Aorta (tissue), 5 donors: ENCODE data around the gene CD248. TPM values are rescaled to one million over a fixed set of nuclear protein-coding genes. Genes with fewer than 3 reads are reported as not detected.

Experiments used
- ATAC-seq: fragments of 200-7000 bp; cut with Tn5 transposase; one replicate; pipeline ENCODE4 v1.9.1; 2022; ENCODE audit warnings: moderate library complexity; ENCODE audit not compliant: low FRiP score
- DNase-seq, 2 donors: peaks; one replicate each; pipeline ENCODE4 v3.0.0-alpha.2; 2020
- H3K27ac ChIP-seq, 2 donors: one replicate each; pipeline ENCODE4 v1.5.1; 2013; ENCODE audit warnings: low read length in 2 of 2, mild to moderate bottlenecking in 2 of 2, moderate library complexity in 2 of 2, control low read depth in 1 of 2, inconsistent platforms in 1 of 2, low read depth in 1 of 2
- H3K27me3 ChIP-seq, 2 donors: one replicate each; pipeline ENCODE4 v1.6.1; 2013; ENCODE audit warnings: control low read depth in 1 of 2, low read length in 1 of 2, mild to moderate bottlenecking in 1 of 2, moderate library complexity in 1 of 2; ENCODE audit not compliant: insufficient read depth in 2 of 2, control insufficient read depth in 1 of 2
- H3K36me3 ChIP-seq, 2 donors: one replicate each; pipeline ENCODE4 v1.6.1; 2013; ENCODE audit warnings: control low read depth in 1 of 2, low read length in 1 of 2, mild to moderate bottlenecking in 1 of 2; ENCODE audit not compliant: insufficient read depth in 2 of 2, control insufficient read depth in 1 of 2
- H3K4me1 ChIP-seq, 2 donors: one replicate each; pipeline ENCODE4 v1.6.1; 2013; ENCODE audit warnings: low read length in 2 of 2, control low read depth in 1 of 2, mild to moderate bottlenecking in 1 of 2, moderate library complexity in 1 of 2; ENCODE audit not compliant: insufficient read depth in 2 of 2, control insufficient read depth in 1 of 2
- H3K4me3 ChIP-seq, 2 donors: one replicate each; pipeline ENCODE4 v1.5.1; 2013; ENCODE audit warnings: low read length in 2 of 2, control low read depth in 1 of 2, mild to moderate bottlenecking in 1 of 2
- H3K9me3 ChIP-seq: one replicate; pipeline ENCODE4 v1.6.1; 2013; ENCODE audit warnings: mild to moderate bottlenecking, low read length; ENCODE audit not compliant: control insufficient read depth
- WGBS, 2 donors: extraction: QIAGEN DNeasy Blood & Tissue Kit; methylation state at CpG; one replicate each; pipeline ENCODE4 v1.1.7; 2013; 5-methylcytosine and 5-hydroxymethylcytosine counted together
- intact Hi-C, 2 donors: fragments of 100-400 bp; cut with DNase I; formaldehyde crosslinking; loops; one replicate each; pipeline versions ENCODE4 v1.14.2 to v1.15.0; 2022
- polyA plus RNA-seq, 2 donors: library from polyadenylated mRNA; stranded (reverse); fragments of 200-250 nt; gene quantifications; one replicate each; pipeline ENCODE4 v1.2.3, GENCODE V29; 2013
- total RNA-seq, 2 donors: library from RNA; stranded (reverse); fragmentation: NEBNext Ultra II Directional; extraction: Animal tissue kit (Norgen Biotek cat#: 25700); gene quantifications; one replicate each; pipeline ENCODE4 v1.2.1, GENCODE V29; 2021
- donor health status: healthy with polysubstance abuse.
- donor health status: Bipolar disorder and iron deficiency.
- donor health status: DM: no; HTN: no; CAD: no.
- donor health status: DM: no; HTN: no; CAD: no.
- donor health status: DM: yes; HTN: yes; CAD: no.

CD248 gene
- total and polyA plus RNA-seq, 4 donors = 3.1 to 118 (median 22.9) TPM

- no peaks in the 10 kb centered on the region for H3K36me3 ChIP-seq
- no peak for DNase-seq
- ATAC-seq = no peak
- 49 to 54% methylated on average over 8 of the region's 8 CpGs for WGBS, 2 donors
- no peaks in the 10 kb centered on the region for H3K9me3 ChIP-seq
- no peaks in the 10 kb centered on the region for H3K27me3 ChIP-seq
- intact Hi-C loops = no loop called here
- H3K4me1 ChIP-seq = no peaks in the 10 kb centered on the region
- H3K27ac ChIP-seq = no peak overlapping the region
- no peak overlapping the region for H3K4me3 ChIP-seq
Observed at GRCh38 chr11:66297610-66298009, 19.2 kb downstream of the CD248 start.

GRCh38 chr11:66294626-66295620, 21.9 kb downstream of the CD248 start:
- no peak overlapping the region for H3K4me3 ChIP-seq
- no peaks in the 10 kb centered on the region for H3K9me3 ChIP-seq
- H3K4me1 ChIP-seq = no peaks in the 10 kb centered on the region
- H3K27me3 ChIP-seq = no peaks in the 10 kb centered on the region
- DNase-seq (no peak), ATAC-seq (no peak)
- 79 to 81% methylated on average over 112 to 123 of the region's 123 CpGs for WGBS, 2 donors
- no peak overlapping the region for H3K27ac ChIP-seq
- intact Hi-C loops = no loop called here
- H3K36me3 ChIP-seq = no peaks in the 10 kb centered on the region

GRCh38 chr11:66293777-66294625, 22.8 kb downstream of the CD248 start:
- WGBS, 2 donors = 82% methylated on average over 29 to 30 of the region's 30 CpGs
- H3K4me3 ChIP-seq = no peak overlapping the region
- no peak overlapping the region for H3K27ac ChIP-seq
- H3K9me3 ChIP-seq = no peaks in the 10 kb centered on the region
- ATAC-seq (no peak), DNase-seq (no peak)
- H3K36me3 ChIP-seq = no peaks in the 10 kb centered on the region
- no peaks in the 10 kb centered on the region for H3K27me3 ChIP-seq
- intact Hi-C loops = no loop called here
- no peaks in the 10 kb centered on the region for H3K4me1 ChIP-seq

GRCh38 chr11:66293352-66293751, 23.5 kb downstream of the CD248 start:
- ATAC-seq = no peak
- Histone ChIP-seq H3K4me3 (no peak overlapping the region), H3K9me3 (no peaks in the 10 kb centered on the region), H3K27me3 (no peaks in the 10 kb centered on the region), H3K27ac (no peak overlapping the region), H3K36me3 (no peaks in the 10 kb centered on the region), H3K4me1 (no peaks in the 10 kb centered on the region)
- intact Hi-C loops = no loop called here
- no peak for DNase-seq
- WGBS, 2 donors = 79 to 82% methylated on average over 4 of the region's 4 CpGs

GRCh38 chr11:66292543-66293332, 24.1 kb downstream of the CD248 start:
- 60 to 62% methylated on average over 17 of the region's 17 CpGs for WGBS, 2 donors
- Histone ChIP-seq H3K9me3 (no peaks in the 10 kb centered on the region), H3K27ac (no peak overlapping the region), H3K4me3 (no peak overlapping the region), H3K4me1 (no peaks in the 10 kb centered on the region), H3K36me3 (no peaks in the 10 kb centered on the region), H3K27me3 (no peaks in the 10 kb centered on the region)
- intact Hi-C loops = no loop called here
- DNase-seq (no peak), ATAC-seq (no peak)

GRCh38 chr11:66291706-66292542, 24.9 kb downstream of the CD248 start, which contains the start of gene TMEM151A:
TSS of gene TMEM151A (plus strand) at chr11:66291894. CDS start at chr11:66292014, 120 bp downstream.
- no peaks in the 10 kb centered on the region for H3K36me3 ChIP-seq
- 1 to 2% methylated on average over 58 to 95 of the region's 95 CpGs for WGBS, 2 donors
- no peaks in the 10 kb centered on the region for H3K4me1 ChIP-seq
- no peak for ATAC-seq
- H3K4me3 ChIP-seq = peak within 1 kb of the TSS; percentile 10 to 23
- no peak within 1 kb of the TSS for H3K27ac ChIP-seq
- no peaks in the 10 kb centered on the region for H3K9me3 ChIP-seq
- intact Hi-C loops = no loop called here
- H3K27me3 ChIP-seq = no peaks in the 10 kb centered on the region
- peak in 1 of 2 donors; percentile 50 for DNase-seq

- Histone ChIP-seq H3K4me3 (no peak overlapping the region), H3K27me3 (no peaks in the 10 kb centered on the region), H3K4me1 (no peaks in the 10 kb centered on the region), H3K36me3 (no peaks in the 10 kb centered on the region), H3K9me3 (no peaks in the 10 kb centered on the region), H3K27ac (no peak overlapping the region)
- DNase-seq (peak in 1 of 2 donors; percentile 57), ATAC-seq (no peak)
- intact Hi-C loops = no loop called here
- WGBS, 2 donors = 17 to 19% methylated on average over 13 to 16 of the region's 16 CpGs
Observed at GRCh38 chr11:66291303-66291705, 25.5 kb downstream of the CD248 start.

- Histone ChIP-seq H3K4me1 (no peaks in the 10 kb centered on the region), H3K36me3 (no peaks in the 10 kb centered on the region), H3K4me3 (no peak overlapping the region), H3K27ac (no peak overlapping the region), H3K9me3 (no peaks in the 10 kb centered on the region), H3K27me3 (no peaks in the 10 kb centered on the region)
- intact Hi-C loops = no loop called here
- no peak for ATAC-seq
- WGBS, 2 donors = 87 to 96% methylated on average over 2 of the region's 2 CpGs
- no peak for DNase-seq
Observed at GRCh38 chr11:66290330-66290621, 26.6 kb downstream of the CD248 start.
